Measurements from ENCODE around the gene C10orf67. TPM values are rescaled to one million over a fixed set of nuclear protein-coding genes. Genes with fewer than 3 reads are reported as not detected.

The C10orf67 gene
- total RNA-seq, 4 donors from 2014 or later, result 0.09 TPM; not detected in 3

- Histone ChIP-seq H3K27ac (no peak overlapping the region), H3K27me3 (peaks cover 56 to 89% (median 60%) of the 10 kb centered on the region in 3 donors), H3K4me3 (no peak overlapping the region), H3K4me1 (no peaks in the 10 kb centered on the region), H3K36me3 (no peaks in the 10 kb centered on the region), H3K9me3 (no peaks in the 10 kb centered on the region)
- DNase-seq, result no peak
- intact Hi-C loops (cut with DNase I; ENCODE audit: low total_unique reads) (no loop called here), in situ Hi-C loops (cut with MboI; ENCODE audit: low sequenced_read_pairs in 4 of 4) (no loop called here)
- no peak for ATAC-seq
- TF ChIP-seq POLR2A (IDR thresholded peaks at IDR 0.05) (no peak), CTCF (IDR thresholded peaks at IDR 0.05 in 4 of 5, conservative IDR thresholded peaks at IDR 0.05 in 1 of 5) (no peak)
These were observed 147.2 kb downstream of the C10orf67 start for GRCh38 chr10:23197416-23197861.

DNA sequence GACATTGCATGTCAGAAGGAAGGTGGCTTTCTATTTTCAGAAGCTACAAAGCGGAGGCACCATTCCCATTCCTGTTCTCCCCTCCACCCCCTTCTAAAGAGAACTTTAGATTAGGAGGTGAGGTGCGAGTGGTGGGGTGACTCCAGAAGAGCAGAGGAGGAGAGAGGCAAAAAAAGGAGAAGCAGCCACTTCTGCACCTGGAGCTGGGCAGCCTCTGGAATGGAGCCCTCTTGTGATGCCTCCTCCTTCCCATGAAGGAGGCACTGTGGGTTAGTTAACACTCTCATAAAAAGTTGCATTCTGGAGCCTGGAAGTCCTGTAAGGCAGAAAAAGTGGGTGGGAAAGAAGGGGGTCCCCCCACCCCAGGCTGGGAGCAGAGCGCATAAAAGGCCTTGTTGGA, 147.7 kb downstream of the C10orf67 start:
- no peak overlapping the region for H3K4me3 ChIP-seq
- ATAC-seq (no peak), DNase-seq (no peak)
- intact Hi-C loops (cut with DNase I; ENCODE audit: low total_unique reads), result no loop called here
- peaks cover 54 to 89% (median 63%) of the 10 kb centered on the region in 3 donors for H3K27me3 ChIP-seq
- TF ChIP-seq CTCF (IDR thresholded peaks at IDR 0.05 in 4 of 5, conservative IDR thresholded peaks at IDR 0.05 in 1 of 5) (no peak), POLR2A (IDR thresholded peaks at IDR 0.05) (no peak)
- no peaks in the 10 kb centered on the region for H3K9me3 ChIP-seq
- H3K4me1 ChIP-seq, result no peaks in the 10 kb centered on the region
- in situ Hi-C loops (cut with MboI; ENCODE audit: low sequenced_read_pairs in 4 of 4), result no loop called here
- no peaks in the 10 kb centered on the region for H3K36me3 ChIP-seq
- H3K27ac ChIP-seq, result no peak overlapping the region

DNA sequence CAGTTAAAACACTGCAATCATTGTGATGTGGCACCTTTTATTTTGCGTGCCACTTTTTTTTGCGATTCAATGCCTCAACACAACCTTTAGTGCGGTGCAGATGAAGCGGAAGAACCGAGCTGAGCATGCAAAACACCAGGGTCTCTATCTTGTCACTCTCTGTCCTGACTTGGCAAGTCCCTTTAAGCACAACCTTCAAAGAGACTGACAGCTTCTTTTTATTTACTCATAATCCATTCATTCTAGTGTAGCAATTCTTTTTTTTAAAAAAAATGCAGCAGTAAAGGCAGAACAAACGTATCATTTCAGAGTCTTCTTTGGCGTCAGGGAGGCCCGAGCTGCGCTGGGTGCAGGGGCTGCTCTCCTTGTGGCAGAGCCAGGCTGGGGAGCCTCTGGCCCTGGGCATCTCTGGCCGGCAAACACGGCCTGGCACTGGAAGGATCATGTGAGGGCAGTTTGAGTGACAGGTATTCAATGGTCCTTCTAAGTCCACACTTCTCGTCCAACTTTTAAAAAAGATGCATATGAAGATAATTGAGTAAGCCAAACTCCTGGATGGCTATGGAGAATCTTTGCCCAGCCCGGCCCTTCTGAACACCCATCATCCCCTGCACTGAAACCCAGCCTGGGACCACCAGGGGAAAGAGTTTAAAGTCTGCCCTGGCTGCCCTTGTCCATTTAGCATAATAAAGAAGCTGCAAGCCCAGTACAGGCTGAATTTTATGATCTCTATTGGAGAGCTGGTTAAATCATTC, 148.6 kb downstream of the C10orf67 start:
- intact Hi-C loops (cut with DNase I; ENCODE audit: low total_unique reads), result no loop called here
- Histone ChIP-seq H3K9me3 (no peaks in the 10 kb centered on the region), H3K36me3 (no peaks in the 10 kb centered on the region), H3K4me3 (no peak overlapping the region), H3K4me1 (no peaks in the 10 kb centered on the region), H3K27me3 (peaks cover 62 to 90% (median 64%) of the 10 kb centered on the region in 3 donors), H3K27ac (no peak overlapping the region)
- ATAC-seq, result no peak
- DNase-seq, result no peak
- in situ Hi-C loops (cut with MboI; ENCODE audit: low sequenced_read_pairs in 4 of 4), result no loop called here
- no peak for TF ChIP-seq POLR2A (IDR thresholded peaks at IDR 0.05)
- no peak for TF ChIP-seq CTCF (IDR thresholded peaks at IDR 0.05 in 4 of 5, conservative IDR thresholded peaks at IDR 0.05 in 1 of 5)

DNA sequence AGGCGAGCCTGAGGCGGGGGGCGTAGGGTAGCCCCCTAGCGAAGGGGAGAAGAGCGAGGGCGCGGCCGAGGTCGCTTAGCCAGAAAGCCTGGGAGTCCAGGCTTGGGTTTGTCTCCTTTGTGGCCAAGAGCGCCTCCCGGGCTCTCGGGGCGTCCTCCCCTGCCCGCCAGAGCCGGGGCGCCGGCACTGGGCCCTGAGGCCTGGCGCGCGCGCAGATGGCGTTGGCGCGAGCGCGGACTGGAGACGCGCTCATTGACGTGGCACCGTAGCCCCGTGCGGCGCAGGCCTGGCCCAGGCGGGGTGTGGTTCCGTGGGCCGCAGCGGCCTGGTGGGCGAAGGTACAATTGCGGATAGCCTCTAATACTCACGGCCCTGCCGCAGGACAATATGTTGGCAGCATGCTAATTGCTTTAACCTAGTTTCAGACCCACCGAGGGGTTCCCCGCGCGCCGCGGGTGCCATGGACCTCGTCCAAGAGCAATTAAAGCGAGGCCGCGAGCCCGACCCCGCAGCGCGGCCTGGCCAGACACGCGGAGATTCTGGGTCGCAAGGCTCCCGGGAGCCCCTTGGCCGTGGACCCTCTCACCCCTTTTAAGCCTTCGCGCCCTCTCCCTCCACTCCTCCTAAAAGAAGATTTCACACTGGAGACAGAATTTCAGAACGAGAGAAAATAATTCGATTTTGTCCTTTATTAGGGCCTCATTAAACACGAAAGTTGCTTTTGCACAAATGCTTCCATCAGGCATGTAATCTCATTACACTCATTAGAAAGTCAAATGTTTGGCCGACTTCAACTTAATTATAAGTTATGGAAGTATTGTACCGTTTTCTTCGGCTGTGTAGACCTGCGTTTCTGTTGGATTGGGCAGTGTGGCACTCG, 149.4 kb downstream of the C10orf67 start:
- no peaks in the 10 kb centered on the region for H3K4me1 ChIP-seq
- in situ Hi-C loops (cut with MboI; ENCODE audit: low sequenced_read_pairs in 4 of 4), result no loop called here
- peaks cover 60 to 87% (median 62%) of the 10 kb centered on the region in 3 donors for H3K27me3 ChIP-seq
- DNase-seq (no peak), ATAC-seq (no peak)
- no peaks in the 10 kb centered on the region for H3K36me3 ChIP-seq
- H3K9me3 ChIP-seq, result no peaks in the 10 kb centered on the region
- peak overlapping the region in 2 of 4 donors; percentile 10 to 36 for H3K4me3 ChIP-seq
- no peak for TF ChIP-seq CTCF (IDR thresholded peaks at IDR 0.05 in 4 of 5, conservative IDR thresholded peaks at IDR 0.05 in 1 of 5)
- no peak for TF ChIP-seq POLR2A (IDR thresholded peaks at IDR 0.05)
- intact Hi-C loops (cut with DNase I; ENCODE audit: low total_unique reads), result no loop called here
- H3K27ac ChIP-seq, result no peak overlapping the region
